GM13977 (cell line): Measurements from ENCODE around the gene IQCH.

Experiments used
- DNase-seq: peaks from one replicate; pipeline ENCODE4 v3.0.0; 2012; ENCODE audit warnings: low spot score
- in situ Hi-C: fragments of 300-500 bp; cut with MboI; formaldehyde crosslinking; loops from one replicate; pipeline ENCODE4 v1.12.0; 2022; ENCODE audit warnings: low sequenced_read_pairs, low pct_unique_long_range_greater_than_20kb, mixed read lengths, inconsistent platforms; ENCODE audit not compliant: unreplicated experiment
- TF ChIP-seq, protein P1 (sequence below): IDR thresholded peaks from 2 replicates; pipeline ENCODE4 v1.5.1; 2012; ENCODE audit warnings: mild to moderate bottlenecking, control low read depth; ENCODE audit not compliant: insufficient read depth; ENCODE audit errors: extremely low read depth, missing control alignments

Gene IQCH

DNA sequence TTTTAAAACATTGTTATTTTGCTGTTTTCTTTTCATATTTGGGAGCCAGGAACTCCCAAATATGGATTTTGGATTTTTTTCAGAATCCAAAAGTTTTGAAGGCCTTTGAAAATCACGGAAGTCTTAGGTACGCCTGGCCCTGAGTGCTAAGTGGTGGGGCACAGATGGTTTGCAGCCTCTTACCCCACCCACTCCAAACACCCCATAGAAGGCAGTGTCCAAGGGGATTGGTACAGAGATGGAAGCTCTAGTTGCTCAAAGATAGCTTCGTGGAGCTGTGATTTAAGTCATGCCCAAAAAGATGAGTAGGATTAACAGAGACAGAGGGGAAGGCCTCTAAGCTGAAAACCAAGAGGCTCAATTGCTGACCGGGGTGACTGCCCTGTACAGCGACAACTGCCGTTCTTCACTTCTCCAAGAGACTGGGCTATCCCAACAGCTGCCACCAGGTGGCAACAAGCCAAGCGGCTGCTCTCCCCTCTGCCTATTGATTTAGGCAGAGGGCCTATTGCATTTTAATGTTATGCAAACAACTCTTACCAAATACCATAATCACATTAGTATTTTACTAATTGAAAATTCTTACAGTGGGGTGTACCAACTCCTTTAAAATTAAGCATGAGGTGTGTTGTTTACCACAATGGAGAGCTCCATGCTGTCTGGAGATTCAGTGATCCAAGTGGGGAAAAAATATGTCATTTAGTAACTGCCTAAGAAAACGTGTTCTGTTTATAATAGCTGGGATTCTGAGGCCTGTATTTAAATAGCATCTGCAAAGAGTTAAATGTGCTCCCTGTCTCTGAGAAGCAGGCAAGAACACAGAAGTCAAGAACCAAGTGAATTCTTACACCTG lies 202.3 kb downstream of the IQCH start:
- peak; percentile 75 for DNase-seq
- TF ChIP-seq, protein P1, sequence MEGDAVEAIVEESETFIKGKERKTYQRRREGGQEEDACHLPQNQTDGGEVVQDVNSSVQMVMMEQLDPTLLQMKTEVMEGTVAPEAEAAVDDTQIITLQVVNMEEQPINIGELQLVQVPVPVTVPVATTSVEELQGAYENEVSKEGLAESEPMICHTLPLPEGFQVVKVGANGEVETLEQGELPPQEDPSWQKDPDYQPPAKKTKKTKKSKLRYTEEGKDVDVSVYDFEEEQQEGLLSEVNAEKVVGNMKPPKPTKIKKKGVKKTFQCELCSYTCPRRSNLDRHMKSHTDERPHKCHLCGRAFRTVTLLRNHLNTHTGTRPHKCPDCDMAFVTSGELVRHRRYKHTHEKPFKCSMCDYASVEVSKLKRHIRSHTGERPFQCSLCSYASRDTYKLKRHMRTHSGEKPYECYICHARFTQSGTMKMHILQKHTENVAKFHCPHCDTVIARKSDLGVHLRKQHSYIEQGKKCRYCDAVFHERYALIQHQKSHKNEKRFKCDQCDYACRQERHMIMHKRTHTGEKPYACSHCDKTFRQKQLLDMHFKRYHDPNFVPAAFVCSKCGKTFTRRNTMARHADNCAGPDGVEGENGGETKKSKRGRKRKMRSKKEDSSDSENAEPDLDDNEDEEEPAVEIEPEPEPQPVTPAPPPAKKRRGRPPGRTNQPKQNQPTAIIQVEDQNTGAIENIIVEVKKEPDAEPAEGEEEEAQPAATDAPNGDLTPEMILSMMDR, result peak; percentile 95
- in situ Hi-C loops, result no loop called here

DNA sequence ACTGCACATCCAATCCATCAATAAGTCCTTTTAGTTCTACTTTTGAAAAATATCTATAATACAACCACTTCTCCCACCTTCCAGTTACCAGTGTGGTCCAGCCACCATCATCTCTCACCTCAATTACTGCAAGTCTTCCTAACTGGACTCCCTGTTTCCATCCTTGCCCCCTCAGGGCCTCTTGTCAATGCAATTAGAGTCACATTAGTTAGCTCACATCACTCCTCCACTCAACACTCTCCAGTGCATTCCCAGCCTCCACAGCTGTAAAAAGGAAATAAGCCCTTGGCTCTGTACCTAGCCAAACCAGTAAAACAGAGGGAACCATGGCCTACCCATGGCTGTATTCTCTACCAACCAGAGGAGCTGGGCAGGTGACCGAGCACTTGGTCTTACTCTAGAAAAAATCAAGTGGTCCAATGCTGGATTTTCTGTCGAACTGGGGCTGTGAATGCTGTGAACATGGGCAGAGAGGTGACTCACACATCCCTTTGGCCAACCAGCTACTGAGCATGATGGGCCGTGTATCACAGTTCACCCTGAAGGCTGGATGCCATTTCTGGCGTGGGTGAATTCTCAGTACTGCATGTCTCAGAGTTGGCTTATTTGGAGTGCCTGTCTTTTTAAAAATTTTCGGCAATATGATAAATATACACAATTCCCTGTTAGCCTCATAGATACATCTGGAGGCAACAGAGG lies 203.9 kb downstream of the IQCH start:
- in situ Hi-C loops, result no loop called here
- DNase-seq, result no peak
- TF ChIP-seq, protein P1, result no peak

DNA sequence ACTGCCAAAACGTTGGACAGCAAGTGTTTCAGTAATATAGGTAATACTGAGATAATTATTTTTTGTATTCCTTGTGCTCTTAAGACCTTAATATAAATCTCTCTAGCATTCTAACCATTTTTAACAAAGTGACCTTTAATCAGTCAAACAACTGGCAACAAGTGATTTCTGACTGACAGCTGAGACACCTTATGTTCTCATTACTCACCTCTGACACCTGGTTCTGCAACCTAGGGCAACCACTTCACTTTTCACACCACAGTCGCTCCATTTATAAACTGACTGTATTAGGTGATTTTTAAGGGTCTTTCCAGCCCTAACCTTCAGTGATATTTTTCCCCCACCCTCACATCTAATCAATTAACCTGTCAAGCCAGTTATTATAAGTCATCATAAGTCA lies 205.9 kb downstream of the IQCH start:
- DNase-seq, result peak; percentile 18
- in situ Hi-C loops, result loop anchor here (10.0 kb wide), 1 partner anchor 374 kb away; no protein-coding TSS in a partner anchor
- TF ChIP-seq, protein P1, result no peak

DNA sequence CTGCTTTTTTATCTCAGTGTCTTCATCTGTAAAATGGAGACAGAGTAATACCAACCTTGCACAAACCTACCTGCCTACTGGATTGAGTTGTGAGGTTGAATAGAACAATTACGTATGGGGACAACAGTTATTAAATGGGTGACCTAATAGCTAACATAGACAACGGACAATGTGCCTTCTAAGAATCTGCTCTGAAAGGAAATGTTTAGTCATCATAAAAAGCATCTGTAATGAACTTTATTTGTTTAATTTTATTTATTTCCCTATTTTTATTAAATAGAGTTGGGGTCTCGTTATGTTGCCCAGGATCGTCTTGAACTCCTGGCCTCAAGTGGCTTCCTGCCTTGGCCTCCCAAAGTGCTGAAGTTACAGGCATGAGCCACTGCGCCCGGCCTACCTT lies 207.1 kb downstream of the IQCH start:
- no peak for DNase-seq
- in situ Hi-C loops, result loop anchor here (10.0 kb wide), 1 partner anchor 373 kb away; no protein-coding TSS in a partner anchor
- TF ChIP-seq, protein P1, result no peak

DNA sequence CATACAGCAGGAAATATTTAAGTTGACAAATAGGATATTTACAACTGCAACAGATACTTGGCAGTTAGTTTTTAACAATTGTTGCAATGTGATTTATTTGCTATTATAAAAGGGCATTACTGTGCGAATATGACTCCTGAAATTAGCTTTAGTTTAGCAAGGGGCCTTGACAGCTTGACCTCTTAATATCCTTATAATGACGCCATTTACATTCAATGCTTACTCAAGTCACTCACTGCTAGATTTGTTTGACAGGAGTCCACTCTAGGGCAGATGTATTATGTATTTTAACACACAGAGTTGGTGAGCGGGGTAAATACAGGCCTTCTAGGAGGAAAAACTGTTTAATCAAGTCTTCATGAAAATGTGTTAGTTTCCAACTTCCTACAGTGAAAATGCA lies 208.3 kb downstream of the IQCH start:
- TF ChIP-seq, protein P1, result no peak
- no peak for DNase-seq
- in situ Hi-C loops, result loop anchor here (10.0 kb wide), 1 partner anchor 372 kb away; no protein-coding TSS in a partner anchor

DNA sequence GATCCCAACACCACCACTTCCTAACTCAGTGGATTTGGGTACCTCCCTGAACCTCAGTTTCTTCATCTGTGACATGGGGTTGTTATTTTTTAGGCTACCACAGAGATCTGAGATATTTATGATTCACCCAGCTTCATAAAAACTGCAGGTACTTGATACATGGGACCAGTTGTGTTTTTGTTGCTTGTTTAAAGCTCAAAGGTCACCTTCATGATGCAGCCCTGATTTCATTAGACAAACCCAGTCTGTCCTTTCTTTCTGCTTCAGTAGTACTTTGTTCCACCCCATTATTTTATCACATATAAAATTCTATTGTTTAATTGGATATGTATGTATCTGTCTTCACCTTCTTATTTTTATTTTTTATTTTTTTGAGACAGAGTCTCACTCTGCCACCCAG lies 208.9 kb downstream of the IQCH start:
- in situ Hi-C loops, result loop anchor here (10.0 kb wide), 1 partner anchor 371 kb away; no protein-coding TSS in a partner anchor
- TF ChIP-seq, protein P1, result no peak
- no peak for DNase-seq
